Measurements from ENCODE around the gene SELE.
"Not testable (repeated sequence)": the region's sequence is repeated elsewhere in the genome, so short reads cannot be mapped to it uniquely, and the experiment has no call there.

The SELE gene

DNA sequence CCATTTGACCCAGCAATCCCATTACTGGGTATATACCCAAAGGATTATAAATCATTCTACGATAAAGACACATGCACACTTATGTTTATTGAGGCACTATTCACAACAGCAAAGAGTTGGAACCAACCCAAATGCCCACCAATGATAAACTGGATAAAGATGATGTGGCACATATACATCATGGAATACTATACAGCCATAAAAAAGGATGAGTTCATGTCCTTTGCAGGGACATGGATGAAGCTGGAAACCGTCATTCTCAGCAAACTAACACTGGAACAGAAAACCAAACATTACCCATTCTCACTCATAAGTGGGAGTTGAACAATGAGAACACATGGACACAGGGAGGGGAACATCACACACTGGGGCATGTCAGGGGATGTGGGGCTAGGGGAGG, 18.8 kb downstream of the SELE start:
- DNase-seq = not testable (repeated sequence)

DNA sequence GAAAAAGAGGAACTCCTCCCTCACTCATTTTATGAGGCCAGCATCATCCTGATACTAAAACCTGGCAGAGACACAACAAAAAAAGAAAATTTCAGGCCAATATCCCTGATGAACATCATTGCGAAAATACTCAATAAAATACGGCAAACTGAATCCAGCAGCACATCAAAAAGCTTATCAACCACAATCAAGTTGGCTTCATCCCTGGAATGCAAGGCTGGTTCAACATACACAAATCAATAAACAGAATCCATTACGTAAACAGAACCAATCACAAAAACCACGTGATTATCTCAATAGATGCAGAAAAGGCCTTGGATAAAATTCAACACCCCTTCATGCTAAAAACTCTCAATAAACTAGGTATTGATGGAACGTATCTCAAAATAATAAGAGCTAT, 20.8 kb downstream of the SELE start:
- not testable (repeated sequence) for DNase-seq

DNA sequence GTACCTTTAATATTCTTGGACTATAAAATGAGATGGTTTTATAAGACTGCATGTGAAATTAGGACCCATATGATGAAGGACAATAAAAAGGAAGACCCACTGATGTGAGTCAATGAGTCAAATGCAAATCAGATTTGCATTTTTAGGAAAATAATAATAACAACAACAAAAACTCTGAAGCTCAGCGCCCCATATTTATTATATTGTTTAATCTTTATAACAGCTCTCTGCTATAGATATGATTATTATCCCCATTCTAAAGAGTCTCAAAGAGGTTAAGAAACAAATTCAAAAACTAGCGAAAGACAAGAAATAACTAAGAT, 21.6 kb downstream of the SELE start:
- no peak for DNase-seq

DNA sequence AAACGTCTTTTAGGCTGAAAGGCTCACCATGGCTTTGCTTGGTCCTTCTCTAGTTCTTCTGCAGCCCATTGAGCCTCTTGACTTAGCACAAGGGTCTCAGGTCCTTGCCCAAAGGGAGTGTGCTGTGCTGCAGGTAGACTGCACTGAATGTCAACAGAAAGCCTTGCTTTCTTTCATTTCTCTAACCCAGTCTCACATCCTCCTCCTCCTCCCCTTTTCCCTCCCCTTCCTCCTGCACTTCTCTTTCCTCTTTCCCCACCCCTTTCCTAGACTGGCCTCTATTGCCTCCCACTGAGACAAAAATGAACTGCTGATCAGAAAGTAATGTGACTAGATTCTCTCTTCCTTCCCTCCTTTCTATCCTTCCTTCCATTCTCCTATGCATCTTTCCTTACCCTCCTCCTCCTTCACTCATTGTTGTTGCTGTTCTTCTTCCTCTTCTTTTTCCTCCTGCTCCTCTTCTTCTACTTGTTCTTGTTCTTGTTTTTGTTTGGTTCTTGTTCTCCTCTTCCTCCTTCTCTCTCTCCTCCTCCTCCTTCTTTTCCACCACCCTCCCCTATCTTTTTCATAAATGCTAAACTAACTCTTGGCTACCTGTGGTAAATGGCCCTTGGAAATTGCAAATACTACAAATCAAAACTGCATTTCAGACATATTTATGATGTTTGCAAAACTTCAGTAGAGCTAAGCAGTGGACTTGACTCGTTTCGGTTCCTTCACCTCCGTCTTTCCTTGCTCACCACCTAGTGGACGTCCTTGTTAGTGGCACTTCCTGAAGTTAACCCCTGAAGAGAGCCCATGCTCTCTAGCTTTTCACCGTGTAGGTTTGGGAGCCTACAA, 22.2 kb downstream of the SELE start, which contains the start of gene SELL:
Gene SELL, minus strand, starts transcription at position 152 of the 840 bp plus-strand sequence. Its CDS starts 122 bp downstream, at position 30.
- DNase-seq = peak; percentile 0

DNA sequence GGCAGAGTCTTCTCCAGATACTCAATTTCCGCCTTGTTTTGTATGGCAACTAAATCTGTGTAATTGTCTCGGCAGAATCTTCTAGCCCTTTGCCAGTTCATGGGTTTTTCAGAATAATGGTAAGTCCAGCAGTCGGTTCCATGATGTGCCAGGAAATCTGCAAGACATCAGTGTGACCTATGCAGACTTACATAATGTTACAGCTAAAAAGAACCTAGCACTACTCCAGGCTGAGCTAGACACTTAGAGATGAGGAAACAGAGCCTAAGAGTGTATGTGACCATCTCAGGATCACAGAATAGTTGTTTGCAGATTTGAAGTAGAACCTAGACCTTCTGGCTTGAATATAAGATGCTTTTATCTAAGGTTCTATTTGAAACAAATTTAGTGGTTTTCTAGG, 25.2 kb downstream of the SELE start:
- DNase-seq = no peak

DNA sequence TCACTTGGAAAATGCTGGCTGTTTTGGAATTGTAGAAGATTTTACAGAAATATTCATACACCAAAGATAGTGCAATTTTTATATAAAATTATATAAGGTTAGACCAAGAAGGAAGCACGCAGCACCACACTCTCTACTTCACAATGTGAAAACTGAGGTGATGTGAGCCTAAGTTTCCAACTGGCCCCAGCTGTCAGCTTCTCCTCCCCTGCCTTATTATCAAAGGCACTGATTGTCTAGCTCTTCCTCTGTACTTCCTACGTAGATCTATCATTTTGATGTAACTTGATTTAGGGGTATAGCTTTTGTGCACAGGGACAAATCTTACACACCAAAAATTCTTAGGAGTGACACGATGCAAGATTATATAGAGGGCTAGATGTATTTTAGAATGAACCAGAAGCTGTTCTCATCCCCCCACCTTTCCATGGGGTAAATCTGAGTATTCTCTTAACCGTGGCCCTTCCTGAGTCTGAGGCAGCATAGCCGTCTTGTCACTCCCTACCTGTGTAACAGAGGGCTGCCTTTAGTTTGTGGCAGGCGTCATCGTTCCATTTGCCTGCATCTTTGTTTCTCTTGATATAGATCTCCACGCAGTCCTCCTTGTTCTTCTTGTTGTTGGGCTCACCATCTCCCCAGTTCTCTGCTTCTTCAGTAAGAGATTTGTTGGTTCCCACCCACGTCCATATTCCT, 25.8 kb downstream of the SELE start:
- DNase-seq = no peak

DNA sequence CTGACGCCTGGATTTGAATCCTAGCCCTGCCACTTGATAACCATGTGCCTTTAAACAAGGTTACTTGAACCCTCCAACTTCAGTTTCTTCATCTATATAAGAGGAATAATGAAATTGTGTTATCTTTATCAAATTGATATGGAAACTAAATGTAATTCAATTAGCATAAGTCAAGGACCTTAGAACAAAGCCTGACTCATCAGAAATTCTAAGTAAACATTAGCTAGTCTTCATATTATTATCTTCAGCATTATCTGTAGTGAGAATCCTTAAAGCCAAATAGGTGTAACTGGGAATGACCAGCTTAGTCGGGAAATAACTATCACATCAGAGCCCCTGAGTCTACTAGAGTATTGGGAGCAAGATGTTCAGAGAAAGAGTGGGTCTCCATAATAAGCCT, 29.1 kb downstream of the SELE start:
- DNase-seq = no peak

DNA sequence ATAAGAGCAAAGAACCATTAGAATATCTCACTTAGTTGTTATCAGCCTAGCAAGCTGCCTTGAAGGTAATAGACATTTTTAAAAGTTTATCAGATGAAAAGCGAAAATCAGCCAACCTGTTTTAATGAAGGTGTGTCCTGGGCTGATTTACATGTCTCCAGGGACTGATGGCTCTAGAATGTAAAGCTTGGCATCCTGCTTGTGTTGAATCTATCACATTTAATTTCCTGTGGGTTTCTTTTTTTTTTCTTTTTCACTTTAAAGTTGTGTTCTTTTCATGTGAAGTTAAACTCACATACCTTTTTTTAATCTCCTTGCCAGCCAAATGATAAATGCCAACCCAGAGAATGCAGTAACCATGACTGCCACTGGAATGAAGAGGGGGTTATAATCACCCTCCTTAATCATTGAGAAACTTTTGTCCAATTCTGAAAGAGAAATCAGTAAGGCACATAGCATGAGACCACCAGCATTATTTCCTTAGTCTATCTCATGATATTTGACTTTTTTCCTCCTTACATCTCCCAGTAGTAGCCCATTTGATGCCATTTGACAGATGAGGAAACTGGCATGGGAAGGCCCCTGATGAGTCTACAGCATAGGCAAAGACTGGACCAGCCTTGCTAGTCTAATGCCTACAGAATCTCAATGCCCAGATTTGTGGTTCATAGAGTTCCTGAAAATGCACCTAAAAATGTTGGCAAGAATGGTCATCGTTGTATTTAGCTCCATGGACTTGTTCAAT, 32.4 kb downstream of the SELE start:
- DNase-seq = no peak

DNA sequence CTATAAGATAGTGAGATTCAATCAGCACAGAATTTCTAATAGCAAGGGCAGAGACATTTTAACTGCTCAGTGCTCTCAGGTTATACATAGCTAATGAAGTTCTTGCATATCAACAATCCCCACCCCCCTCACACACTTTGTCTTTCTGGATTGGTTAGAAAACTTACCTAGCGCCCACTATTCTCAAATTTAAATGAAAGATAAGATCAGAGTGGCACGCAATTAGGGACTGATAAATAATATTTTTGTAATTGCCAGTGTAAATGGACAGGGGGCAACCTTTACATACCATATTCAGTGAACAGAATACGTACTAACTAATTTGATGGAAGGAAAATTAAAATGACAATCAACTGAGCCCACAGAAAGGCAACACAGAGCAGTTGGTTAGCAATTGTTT, 34.2 kb downstream of the SELE start:
- no peak for DNase-seq

DNA sequence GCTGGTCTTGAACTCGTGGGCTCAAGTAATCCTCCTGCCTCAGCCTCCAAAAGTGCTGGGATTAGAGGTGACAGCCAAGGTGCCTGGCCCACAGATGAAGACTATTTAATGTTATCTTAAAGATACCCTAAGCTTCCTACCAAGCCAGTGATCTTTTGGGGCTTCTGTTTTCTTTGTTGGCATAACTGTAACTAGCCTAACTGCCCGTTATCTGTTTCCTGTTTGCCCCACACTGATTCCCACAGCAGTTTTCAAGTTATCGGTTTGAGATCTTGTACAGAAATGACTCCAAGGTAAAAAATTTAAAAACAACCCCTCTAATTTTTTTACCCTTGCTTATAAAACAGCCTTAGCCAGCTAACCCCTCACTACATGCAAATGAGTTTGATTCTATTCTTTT, 34.9 kb downstream of the SELE start:
- DNase-seq = no peak

DNA sequence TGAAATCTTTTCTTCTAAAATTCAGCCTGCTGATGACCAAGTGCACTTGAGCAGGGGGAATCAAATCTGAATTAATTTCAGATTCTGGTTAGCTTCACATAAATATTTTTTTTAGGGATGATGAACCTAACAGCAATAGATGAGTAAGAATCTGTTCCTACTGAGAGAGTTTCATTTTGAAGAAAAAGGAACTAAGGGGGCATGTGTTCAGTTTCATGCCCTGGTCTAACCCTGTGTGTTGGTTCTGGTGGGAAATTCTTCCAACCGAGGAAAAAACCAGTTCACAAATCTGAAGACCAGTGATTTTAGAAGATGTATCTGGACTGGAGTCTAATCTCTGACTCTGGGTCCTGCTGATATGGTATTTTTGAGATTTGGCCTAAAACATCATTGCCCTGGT, 36.1 kb downstream of the SELE start:
- DNase-seq = no peak

DNA sequence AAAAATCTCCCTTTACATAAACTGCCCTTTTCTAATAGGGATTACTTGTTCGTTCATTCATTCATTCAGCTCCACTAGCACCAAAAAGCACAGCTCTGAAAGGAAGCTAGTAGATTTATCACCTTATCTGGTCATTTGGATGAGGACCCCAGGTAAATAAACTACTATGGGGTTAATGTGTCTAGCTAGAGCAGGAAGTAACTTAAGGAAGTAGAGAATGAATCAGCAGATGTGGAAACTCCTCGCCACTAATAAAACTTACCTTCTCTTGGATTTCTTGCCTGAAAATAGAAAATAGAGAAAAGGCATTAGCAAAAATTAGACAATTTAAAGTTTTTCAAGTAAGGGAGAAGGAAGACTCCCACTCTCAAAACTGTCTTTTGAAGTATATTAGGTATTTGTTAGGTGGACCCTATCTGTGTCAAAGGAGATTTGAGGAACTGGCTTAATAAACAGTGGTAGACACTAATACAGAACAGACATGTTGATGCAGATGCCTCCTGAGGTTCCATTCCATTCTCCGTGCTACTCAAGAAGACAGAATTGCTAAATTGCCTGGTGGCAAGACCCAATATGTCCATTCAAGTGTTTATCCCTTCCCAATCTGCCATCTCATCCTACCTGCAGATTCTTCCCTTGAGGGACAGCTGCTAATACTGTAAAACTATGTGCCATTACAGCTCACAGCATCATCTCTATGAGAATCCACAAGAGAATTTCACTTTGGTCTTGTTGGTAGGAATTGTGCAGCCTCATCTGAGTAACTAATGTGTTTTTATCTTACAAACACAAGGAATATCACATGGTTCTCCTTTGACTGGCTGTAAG, 37.4 kb downstream of the SELE start:
- DNase-seq = no peak

DNA sequence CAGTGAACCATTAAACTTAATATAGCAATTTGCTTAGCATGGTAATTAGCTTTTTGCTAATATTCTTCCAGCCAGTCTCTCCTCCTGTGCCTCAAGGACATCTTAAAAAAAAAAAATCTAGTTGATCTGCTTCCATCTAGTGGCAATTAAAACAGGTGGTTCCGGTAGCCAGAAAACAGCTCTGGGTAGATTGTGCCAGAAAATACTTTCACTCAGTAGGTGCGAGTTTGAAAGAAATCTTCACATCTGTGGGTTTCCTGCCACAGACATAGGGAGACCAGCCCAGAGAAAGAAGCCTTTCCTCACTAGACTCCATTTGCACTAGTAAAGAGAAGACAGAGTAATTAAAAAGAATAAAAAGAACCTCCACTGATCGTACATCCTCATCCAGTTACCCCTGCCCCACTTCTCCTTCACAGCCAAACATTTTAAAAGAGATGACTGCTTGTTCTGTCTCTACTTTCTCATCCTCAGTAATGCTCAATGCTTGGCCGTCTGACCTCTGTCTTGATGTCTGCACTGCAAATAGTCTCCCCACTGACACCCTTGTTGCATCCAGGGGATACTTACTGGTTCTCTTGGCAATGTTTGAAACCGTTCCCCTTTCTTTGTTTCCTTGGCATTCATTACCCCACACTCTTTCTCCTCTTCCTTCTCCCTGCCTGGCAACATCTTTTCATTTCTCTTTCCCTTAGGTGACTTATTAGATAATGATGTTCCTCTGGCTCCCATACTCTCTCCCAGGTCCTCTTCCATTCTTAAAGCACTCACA, 39.4 kb downstream of the SELE start:
- no peak for DNase-seq

DNA sequence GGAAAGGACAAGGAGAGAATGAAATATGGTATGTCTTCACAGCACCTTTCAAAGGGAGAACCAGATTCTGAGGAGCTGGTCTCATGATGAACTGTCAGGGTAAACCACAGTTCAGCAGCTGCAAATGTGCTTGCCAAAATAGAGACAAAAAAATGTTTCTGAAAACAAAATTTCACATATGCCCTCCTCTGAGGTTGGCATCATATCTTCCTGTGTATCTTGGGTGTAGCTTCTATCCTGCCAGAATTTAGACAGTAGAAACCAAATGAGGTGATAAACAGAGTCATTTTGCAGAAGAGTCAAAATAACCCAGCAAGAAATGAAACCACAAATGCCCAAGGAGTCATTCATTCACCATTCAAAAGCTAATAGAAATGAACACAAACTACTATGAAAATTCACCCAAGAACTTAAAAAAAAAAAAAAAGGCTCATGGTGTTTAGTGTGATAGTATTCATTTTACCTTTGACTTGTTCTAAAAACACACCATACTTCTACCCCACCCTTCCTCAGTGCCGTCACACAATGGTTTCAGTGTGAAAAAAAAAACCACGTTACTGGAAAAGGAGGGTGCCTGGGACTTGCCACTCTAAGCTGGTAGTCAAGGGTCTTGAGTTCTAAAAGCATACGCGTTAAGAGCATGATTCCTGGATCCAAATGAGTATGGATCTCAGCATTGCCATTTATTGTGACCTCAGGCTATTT, 41.0 kb downstream of the SELE start:
- no peak for DNase-seq

DNA sequence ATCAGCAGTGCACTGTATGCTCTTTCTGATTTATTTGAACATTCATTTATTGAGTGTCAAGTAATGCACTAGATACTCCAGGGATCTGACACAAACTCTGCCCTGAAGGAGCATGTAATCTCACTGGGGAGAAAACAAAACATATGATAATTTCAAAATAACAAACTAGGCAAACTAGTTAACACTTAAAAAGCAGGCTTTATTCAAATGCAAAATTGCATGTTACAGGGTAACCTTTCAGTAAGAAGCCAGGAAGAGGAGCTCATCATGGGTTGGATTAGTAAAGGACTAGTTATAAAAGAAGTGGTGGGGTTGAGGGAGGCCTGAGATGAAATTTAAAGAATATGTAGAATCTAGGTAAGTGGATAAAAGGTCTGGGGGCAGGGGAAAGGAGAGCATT, 43.4 kb downstream of the SELE start:
- no peak for DNase-seq

DNA sequence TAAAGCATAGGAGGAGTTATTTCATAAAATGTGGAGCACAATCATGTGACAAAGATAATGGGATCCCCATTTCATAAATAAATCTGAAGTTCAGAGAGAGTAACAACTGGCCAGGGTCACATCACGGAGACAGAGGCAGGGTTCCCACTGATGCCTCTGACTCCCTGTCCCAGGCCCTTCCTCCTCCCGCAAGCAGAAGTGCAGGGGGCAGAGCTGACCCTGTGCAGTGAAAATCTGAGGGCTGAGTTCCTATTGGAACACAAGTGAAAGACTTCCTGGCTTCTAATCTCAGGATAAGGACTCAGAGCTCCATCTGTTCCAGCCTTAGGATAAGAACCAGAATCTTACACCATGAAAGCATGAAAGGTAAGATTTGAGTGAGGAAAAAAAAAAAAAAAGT, 44.5 kb downstream of the SELE start:
- no peak for DNase-seq

DNA sequence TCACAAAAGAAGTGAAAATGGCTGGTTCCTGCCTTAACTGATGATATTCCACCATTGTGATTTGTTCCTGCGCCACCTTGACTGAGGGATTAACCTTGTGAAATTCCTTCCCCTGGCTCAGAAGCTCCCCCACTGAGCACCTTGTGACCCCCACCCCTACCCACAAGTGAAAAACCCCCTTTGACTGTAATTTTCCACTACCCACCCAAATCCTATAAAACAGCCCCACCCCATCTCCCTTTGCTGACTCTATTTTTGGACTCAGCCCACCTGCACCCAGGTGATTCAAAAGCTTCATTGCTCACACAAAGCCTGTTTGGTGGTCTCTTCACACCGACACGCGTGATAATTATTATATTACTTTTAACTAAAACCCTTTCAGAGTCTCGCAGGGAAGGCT, 45.5 kb downstream of the SELE start:
- not testable (repeated sequence) for DNase-seq

DNA sequence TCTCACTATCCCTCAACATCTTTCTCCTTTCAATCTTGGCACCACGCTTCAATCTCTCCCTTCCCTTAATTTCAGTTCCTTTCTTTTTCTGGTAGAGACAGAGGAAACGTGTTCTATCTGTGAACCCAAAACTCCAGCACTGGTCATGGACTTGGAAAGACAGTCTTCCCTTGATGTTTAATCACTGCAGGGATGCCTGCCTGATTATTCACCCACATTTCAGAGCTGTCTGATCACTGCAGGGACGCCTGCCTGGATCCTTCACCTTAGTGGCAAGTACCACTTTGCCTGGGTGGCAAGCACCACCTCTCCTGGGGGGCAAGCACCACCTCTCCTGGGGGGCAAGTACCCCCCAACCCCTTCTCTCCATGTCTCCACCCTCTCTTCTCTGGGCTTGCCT, 50.2 kb downstream of the SELE start:
- DNase-seq = no peak

DNA sequence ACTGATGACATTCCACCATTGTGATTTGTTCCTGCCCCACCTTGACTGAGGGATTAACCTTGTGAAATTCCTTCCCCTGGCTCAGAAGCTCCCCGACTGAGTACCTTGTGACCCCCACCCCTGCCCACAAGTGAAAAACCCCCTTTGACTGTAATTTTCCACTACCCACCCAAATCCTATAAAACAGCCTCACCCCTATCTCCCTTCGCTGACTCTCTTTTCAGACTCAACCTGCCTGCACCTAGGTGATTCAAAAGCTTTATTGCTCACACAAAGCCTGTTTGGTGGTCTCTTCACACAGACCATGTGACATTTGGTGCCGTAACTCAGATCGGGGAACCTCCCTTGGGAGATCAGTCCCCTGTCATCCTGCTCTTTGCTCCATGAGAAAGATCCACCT, 50.7 kb downstream of the SELE start:
- DNase-seq = not testable (repeated sequence)

DNA sequence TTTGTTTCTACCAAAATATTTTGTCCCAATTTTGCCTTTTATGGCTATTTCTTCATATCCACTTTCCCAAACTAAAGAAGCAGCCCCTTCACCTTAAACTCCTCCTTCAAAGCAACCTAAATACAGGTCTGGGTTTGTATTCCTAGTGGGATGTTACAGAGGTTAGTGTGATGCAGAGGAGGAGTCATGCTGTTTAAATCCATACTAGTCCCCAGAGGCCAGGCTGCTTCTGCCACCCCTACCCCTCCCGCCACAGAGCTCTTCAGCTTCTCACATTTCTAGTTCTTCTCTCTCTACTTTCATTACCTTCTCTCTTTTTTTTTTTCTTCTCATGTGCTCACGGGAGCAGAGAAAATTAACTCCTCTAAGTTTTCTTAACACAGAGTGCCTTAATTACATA, 51.8 kb downstream of the SELE start:
- no peak for DNase-seq

DNA sequence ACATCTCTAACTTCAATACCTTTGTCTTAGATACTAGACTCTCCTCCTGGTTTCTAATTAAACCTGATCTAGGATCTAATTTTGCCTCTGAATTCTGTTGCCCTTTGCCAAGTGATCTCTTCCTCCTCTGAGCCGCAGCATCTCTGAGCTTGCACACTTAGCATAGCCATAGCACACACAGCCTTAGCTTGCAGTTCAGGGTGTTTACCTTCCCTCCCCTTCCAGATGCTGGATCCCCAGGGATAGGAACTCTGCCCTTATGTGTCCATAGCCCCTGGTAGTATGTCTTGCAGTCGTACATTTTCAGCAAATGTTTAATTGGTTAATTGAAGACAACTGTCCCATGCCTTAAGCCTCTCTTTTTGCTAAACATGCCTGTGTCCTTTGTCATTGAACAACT, 52.7 kb downstream of the SELE start:
- DNase-seq = no peak

All from NCI-H748 treated with DMSO at 0.1 percent for 48 hours (cell line).